ENCODE measurements around the gene INPP5A.

DNA sequence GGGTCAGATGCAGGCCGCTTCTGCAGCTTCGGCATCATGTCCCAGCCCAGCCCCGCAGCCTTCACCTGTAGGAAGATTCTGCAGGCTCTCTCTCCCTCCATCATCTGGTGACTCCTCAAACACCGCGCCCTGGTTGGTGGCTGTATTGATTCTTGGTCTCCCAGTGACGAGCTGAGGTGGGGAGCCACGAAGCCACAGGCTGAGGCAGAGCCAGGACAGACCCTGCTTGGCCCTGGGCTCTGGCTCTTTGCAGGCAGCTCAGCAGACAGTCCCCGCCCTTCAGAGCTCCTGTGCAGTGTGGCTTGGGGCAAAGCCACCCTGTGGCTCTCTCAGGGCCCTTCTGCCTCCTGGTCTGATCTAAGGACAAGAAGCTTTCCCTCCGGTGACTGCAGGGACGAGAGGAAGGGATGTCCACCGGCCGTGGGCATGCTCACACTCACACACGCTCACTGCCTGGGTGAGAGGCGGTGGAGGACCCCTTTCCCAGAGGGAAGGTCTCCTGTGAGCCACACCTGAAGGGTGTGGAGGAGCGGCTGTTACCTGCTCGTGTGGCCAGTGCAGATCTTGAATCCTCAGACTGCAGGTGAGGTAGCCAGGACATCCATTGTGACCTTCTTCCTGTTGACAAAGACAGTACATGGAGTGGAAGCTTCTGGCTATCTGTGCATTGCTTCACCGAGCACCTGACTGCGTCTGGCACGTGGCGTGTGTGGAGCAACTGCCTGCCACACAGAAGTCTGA, 79.6 kb downstream of the INPP5A start:
- TF ChIP-seq, protein P1, sequence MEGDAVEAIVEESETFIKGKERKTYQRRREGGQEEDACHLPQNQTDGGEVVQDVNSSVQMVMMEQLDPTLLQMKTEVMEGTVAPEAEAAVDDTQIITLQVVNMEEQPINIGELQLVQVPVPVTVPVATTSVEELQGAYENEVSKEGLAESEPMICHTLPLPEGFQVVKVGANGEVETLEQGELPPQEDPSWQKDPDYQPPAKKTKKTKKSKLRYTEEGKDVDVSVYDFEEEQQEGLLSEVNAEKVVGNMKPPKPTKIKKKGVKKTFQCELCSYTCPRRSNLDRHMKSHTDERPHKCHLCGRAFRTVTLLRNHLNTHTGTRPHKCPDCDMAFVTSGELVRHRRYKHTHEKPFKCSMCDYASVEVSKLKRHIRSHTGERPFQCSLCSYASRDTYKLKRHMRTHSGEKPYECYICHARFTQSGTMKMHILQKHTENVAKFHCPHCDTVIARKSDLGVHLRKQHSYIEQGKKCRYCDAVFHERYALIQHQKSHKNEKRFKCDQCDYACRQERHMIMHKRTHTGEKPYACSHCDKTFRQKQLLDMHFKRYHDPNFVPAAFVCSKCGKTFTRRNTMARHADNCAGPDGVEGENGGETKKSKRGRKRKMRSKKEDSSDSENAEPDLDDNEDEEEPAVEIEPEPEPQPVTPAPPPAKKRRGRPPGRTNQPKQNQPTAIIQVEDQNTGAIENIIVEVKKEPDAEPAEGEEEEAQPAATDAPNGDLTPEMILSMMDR (IDR thresholded peaks at IDR 0.05): no peak
- no peak for TF ChIP-seq POLR2A (IDR thresholded peaks at IDR 0.05)

All from lower leg skin (tissue), 3 donors.